ENCODE results near the gene SEC24D. TPM values are rescaled to one million over a fixed set of nuclear protein-coding genes. Genes with fewer than 3 reads are reported as not detected.

Gene SEC24D
- total and polyA plus RNA-seq, 2 experiments from 2014 or later: 23.9 to 58.6 TPM

DNA sequence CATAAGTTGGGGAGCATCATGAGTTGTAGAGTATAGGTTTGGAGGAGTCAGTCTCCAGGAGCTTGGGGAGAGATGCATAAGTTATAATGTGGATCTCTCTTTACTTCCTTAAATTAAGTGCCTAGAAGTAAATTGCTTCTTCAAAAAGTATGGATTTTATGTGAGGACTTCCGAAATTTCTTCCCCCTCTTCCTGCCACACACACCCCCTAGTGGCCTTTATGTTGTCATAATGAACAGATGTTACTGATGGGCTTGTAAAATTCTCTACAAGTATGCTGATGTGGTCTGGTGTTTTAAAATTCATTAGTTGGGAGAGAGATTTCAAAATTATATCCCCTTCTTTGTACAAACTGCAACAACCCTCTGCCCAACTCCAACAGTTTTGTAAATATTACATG lies 153.0 kb downstream of the SEC24D start:
- DNase-seq (ENCODE audit: low read depth in 1 of 2, low spot score in 1 of 2): peak; percentile 14 to 46
- Histone ChIP-seq H3K4me1 (ENCODE audit: low read depth) (peaks cover 11% of the 10 kb centered on the region), H3K27me3 (no peaks in the 10 kb centered on the region), H3K4me3 (no peak overlapping the region), H3K27ac (no peak overlapping the region), H3K36me3 (peaks cover 3% of the 10 kb centered on the region), H3K9me3 (ENCODE audit: low read depth) (no peaks in the 10 kb centered on the region)
- TF ChIP-seq, protein P1, sequence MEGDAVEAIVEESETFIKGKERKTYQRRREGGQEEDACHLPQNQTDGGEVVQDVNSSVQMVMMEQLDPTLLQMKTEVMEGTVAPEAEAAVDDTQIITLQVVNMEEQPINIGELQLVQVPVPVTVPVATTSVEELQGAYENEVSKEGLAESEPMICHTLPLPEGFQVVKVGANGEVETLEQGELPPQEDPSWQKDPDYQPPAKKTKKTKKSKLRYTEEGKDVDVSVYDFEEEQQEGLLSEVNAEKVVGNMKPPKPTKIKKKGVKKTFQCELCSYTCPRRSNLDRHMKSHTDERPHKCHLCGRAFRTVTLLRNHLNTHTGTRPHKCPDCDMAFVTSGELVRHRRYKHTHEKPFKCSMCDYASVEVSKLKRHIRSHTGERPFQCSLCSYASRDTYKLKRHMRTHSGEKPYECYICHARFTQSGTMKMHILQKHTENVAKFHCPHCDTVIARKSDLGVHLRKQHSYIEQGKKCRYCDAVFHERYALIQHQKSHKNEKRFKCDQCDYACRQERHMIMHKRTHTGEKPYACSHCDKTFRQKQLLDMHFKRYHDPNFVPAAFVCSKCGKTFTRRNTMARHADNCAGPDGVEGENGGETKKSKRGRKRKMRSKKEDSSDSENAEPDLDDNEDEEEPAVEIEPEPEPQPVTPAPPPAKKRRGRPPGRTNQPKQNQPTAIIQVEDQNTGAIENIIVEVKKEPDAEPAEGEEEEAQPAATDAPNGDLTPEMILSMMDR (IDR thresholded peaks at IDR 0.05; ENCODE audit: low read depth, low read length): peak; percentile 54

DNA sequence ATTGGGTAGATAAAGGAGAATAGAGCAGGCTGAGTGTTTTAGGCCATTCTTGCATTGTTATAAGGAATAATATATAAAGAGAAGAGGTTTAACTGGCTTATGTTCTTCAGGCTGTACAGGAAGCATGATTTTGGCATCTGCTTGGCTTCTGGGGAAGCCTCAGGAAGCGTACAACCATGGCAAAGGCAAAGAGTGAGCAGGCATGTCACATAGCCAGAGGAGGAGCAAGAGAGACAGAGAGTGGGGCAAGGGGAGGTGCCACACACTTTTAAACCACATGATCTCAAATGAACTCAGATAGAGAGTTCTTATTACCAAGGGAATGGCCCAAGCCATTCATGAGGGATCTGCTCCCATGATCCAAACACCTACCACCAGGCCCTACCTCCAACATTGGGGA lies 155.1 kb downstream of the SEC24D start:
- H3K27ac ChIP-seq: no peak overlapping the region
- no peak for DNase-seq (ENCODE audit: low read depth in 1 of 2, low spot score in 1 of 2)
- TF ChIP-seq, protein P1 (IDR thresholded peaks at IDR 0.05; ENCODE audit: low read depth, low read length): no peak
- no peaks in the 10 kb centered on the region for H3K36me3 ChIP-seq
- no peaks in the 10 kb centered on the region for H3K9me3 ChIP-seq (ENCODE audit: low read depth)
- H3K4me1 ChIP-seq (ENCODE audit: low read depth): no peaks in the 10 kb centered on the region
- H3K4me3 ChIP-seq: no peak overlapping the region
- H3K27me3 ChIP-seq: no peaks in the 10 kb centered on the region

DNA sequence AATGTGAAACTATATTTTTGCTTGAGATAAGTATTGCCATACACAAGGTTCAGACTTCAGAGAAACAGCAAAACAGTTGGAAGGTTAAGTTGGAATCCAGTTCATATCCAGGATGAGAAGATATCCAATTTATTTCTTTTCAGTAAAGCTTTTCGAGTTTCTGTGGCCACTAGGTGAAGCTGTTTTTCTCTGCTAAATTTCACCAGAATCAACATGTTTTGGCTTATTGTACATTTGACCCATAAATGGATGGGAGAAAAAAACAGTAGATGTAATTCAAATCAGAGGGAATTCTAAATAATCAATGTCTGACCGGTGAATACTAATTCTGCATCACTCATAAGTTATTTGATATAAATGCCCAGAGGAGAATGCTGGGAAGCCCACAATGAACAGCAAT lies 159.8 kb downstream of the SEC24D start:
- H3K4me3 ChIP-seq: no peak overlapping the region
- TF ChIP-seq, protein P1 (IDR thresholded peaks at IDR 0.05; ENCODE audit: low read depth, low read length): no peak
- no peaks in the 10 kb centered on the region for H3K36me3 ChIP-seq
- no peak for DNase-seq (ENCODE audit: low read depth in 1 of 2, low spot score in 1 of 2)
- H3K27me3 ChIP-seq: no peaks in the 10 kb centered on the region
- no peaks in the 10 kb centered on the region for H3K9me3 ChIP-seq (ENCODE audit: low read depth)
- no peak overlapping the region for H3K27ac ChIP-seq
- no peaks in the 10 kb centered on the region for H3K4me1 ChIP-seq (ENCODE audit: low read depth)

Other genes starting within 250 kb of the SEC24D start
- 15.3 and 20.8 TPM in 2 replicates for gene METTL14, start 150.7 kb downstream of the SEC24D start, total RNA-seq
- 31.9 and 37.1 TPM in 2 replicates for gene METTL14, start 150.7 kb downstream of the SEC24D start, polyA plus RNA-seq
- gene SYNPO2, start 52.7 kb upstream of the SEC24D start, total RNA-seq: 35.6 and 43.5 TPM in 2 replicates
- 10.0 and 14.7 TPM in 2 replicates for gene SYNPO2, start 52.7 kb upstream of the SEC24D start, polyA plus RNA-seq

All from cardiac muscle cell (in vitro differentiated cells and primary cell).